WTC11 (cell line): Measurements from ENCODE around the gene RABIF. TPM values are rescaled to one million over a fixed set of nuclear protein-coding genes. Genes with fewer than 3 reads are reported as not detected.

Experiments
- FOXK1 ChIP-seq: sonication (generic); formaldehyde crosslinking; IDR thresholded peaks from 2 replicates; pipeline ENCODE4 v1.8.0; 2022; ENCODE audit warnings: mild to moderate bottlenecking, moderate library complexity, missing genetic modification reagents
- FOXP4 ChIP-seq: sonication (generic); formaldehyde crosslinking; IDR thresholded peaks from 2 replicates; pipeline ENCODE4 v1.8.0; 2022; ENCODE audit warnings: mild to moderate bottlenecking, missing genetic modification reagents
- GABPB1 ChIP-seq: sonication (generic); formaldehyde crosslinking; IDR thresholded peaks from 2 replicates; pipeline ENCODE4 v1.8.1; 2023; ENCODE audit warnings: mild to moderate bottlenecking, missing genetic modification reagents
- GTF2I ChIP-seq: fragments of 250-450 bp; sonication (Bioruptor Pico); conservative IDR thresholded peaks from 2 replicates; pipeline ENCODE4 v1.4.0; 2021; ENCODE audit warnings: mild to moderate bottlenecking
- HMGA2 ChIP-seq: fragments of 250-450 bp; sonication (Bioruptor Pico); IDR thresholded peaks from 2 replicates; pipeline ENCODE4 v1.4.0; 2021; ENCODE audit warnings: mild to moderate bottlenecking, moderate library complexity
- JAZF1 ChIP-seq: fragments of 250-450 bp; sonication (Bioruptor Pico); IDR thresholded peaks from 2 replicates; pipeline ENCODE4 v1.9.0; 2021; ENCODE audit warnings: moderate library complexity, mild to moderate bottlenecking, inconsistent platforms
- MAX ChIP-seq: sonication (generic); formaldehyde crosslinking; IDR thresholded peaks from 2 replicates; pipeline ENCODE4 v1.8.0; 2022; ENCODE audit warnings: mild to moderate bottlenecking, missing genetic modification reagents
- NR2C2 ChIP-seq: sonication (generic); formaldehyde crosslinking; IDR thresholded peaks from 2 replicates; pipeline ENCODE4 v1.8.0; 2022; ENCODE audit warnings: mild to moderate bottlenecking, missing genetic modification reagents
- NR3C1 ChIP-seq: sonication (generic); formaldehyde crosslinking; conservative IDR thresholded peaks from 2 replicates; pipeline ENCODE4 v1.8.1; 2023; ENCODE audit warnings: low read depth, mild to moderate bottlenecking, missing genetic modification reagents
- OVOL2 ChIP-seq: fragments of 250-450 bp; sonication (Bioruptor Pico); IDR thresholded peaks from 2 replicates; pipeline ENCODE4 v1.9.0; 2021; ENCODE audit warnings: mild to moderate bottlenecking, borderline replicate concordance
- PREB ChIP-seq: sonication (generic); formaldehyde crosslinking; IDR thresholded peaks from 2 replicates; pipeline ENCODE4 v1.8.1; 2022; ENCODE audit warnings: mild to moderate bottlenecking, missing genetic modification reagents, moderate library complexity, borderline replicate concordance
- TEAD4 ChIP-seq: sonication (generic); formaldehyde crosslinking; IDR thresholded peaks from 2 replicates; pipeline ENCODE4 v1.8.0; 2022; ENCODE audit warnings: mild to moderate bottlenecking, missing genetic modification reagents
- ZNF138 ChIP-seq: sonication (generic); formaldehyde crosslinking; conservative IDR thresholded peaks from 2 replicates; pipeline ENCODE4 v1.8.1; 2022; ENCODE audit warnings: mild to moderate bottlenecking, moderate library complexity, missing genetic modification reagents
- ZNF232 ChIP-seq: sonication (generic); formaldehyde crosslinking; IDR thresholded peaks from 2 replicates; pipeline ENCODE4 v1.8.0; 2022; ENCODE audit warnings: mild to moderate bottlenecking, missing genetic modification reagents
- ZNF281 ChIP-seq: sonication (generic); formaldehyde crosslinking; IDR thresholded peaks from 2 replicates; pipeline ENCODE4 v1.8.0; 2023; ENCODE audit warnings: mild to moderate bottlenecking, missing genetic modification reagents
- ZNF317 ChIP-seq: sonication (generic); formaldehyde crosslinking; IDR thresholded peaks from 2 replicates; pipeline ENCODE4 v1.8.1; 2023; ENCODE audit warnings: low read depth, mild to moderate bottlenecking, moderate library complexity, missing genetic modification reagents, borderline replicate concordance
- ZNF416 ChIP-seq: fragments of 250-450 bp; sonication (Bioruptor Pico); IDR thresholded peaks from 2 replicates; pipeline ENCODE4 v1.9.0; 2021; ENCODE audit warnings: mild to moderate bottlenecking, inconsistent platforms
- ZSCAN18 ChIP-seq: fragments of 250-450 bp; sonication (Bioruptor Pico); IDR thresholded peaks from 2 replicates; pipeline ENCODE4 v2.1.2; 2022; ENCODE audit warnings: mild to moderate bottlenecking, moderate library complexity
- total RNA-seq: library from RNA; stranded (reverse); gene quantifications from 3 replicates; pipeline ENCODE4 v1.2.3, GENCODE V29; 2021
- TF ChIP-seq, protein P1 (sequence below): sonication (generic); formaldehyde crosslinking; IDR thresholded peaks from 2 replicates; pipeline ENCODE4 v1.8.1; 2023; ENCODE audit warnings: mild to moderate bottlenecking, missing genetic modification reagents, borderline replicate concordance
- TF ChIP-seq, protein P2 (sequence below): sonication (generic); formaldehyde crosslinking; IDR thresholded peaks from 2 replicates; pipeline ENCODE4 v1.8.1; 2023; ENCODE audit warnings: mild to moderate bottlenecking, missing genetic modification reagents
- TF ChIP-seq, protein P3 (sequence below): sonication (generic); formaldehyde crosslinking; IDR thresholded peaks from 2 replicates; pipeline ENCODE4 v1.8.1; 2023; ENCODE audit warnings: mild to moderate bottlenecking, moderate library complexity, missing genetic modification reagents

The RABIF gene
- total RNA-seq, 1 experiment from 2014 or later: 6.6 TPM

DNA sequence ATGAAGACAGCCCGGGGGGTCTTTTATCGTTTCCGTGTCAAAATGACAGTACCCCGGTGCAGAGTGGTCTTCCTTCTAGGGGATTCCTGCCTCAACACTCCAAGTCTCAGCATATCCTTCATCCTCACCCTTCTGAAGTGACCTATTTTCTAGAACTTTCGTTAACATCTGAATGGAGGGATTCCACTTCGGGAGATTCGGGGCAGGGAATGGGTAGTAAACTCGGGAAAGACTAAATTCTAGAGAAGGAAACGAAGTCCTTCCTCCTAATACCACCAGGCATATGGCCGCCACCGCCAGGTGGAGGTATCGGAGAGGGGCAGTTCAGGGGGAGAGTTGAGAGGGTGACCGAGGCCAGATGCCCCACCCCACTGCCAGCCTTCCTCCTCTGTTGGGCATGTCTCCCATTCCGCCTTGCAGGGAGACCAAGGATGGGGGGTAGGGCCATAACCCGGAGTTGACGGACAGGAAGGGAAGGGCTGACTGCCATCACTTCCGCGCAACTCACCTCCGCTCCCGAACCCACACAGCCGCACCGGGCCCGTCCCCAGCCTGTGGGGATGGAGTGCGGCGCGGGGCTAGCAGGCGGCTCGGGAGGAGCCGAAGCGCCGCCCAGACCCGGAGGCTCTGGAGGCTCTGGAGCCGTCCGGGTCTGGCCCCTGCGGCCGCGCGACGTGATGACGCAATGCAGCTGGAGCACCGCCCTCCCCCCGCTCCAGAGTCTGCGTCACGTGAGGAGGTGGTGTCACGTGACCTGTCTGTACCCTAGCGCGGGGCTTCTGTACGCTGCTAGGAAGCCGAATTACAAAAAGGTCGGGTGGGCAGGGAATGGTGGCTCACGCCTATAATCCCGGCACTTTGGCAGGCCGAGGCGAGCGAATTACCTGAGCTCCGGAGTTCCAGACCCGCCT lies 37.9 kb upstream of the RABIF start, which contains the start of gene KLHL12 (continued):
- TF ChIP-seq, protein P1, sequence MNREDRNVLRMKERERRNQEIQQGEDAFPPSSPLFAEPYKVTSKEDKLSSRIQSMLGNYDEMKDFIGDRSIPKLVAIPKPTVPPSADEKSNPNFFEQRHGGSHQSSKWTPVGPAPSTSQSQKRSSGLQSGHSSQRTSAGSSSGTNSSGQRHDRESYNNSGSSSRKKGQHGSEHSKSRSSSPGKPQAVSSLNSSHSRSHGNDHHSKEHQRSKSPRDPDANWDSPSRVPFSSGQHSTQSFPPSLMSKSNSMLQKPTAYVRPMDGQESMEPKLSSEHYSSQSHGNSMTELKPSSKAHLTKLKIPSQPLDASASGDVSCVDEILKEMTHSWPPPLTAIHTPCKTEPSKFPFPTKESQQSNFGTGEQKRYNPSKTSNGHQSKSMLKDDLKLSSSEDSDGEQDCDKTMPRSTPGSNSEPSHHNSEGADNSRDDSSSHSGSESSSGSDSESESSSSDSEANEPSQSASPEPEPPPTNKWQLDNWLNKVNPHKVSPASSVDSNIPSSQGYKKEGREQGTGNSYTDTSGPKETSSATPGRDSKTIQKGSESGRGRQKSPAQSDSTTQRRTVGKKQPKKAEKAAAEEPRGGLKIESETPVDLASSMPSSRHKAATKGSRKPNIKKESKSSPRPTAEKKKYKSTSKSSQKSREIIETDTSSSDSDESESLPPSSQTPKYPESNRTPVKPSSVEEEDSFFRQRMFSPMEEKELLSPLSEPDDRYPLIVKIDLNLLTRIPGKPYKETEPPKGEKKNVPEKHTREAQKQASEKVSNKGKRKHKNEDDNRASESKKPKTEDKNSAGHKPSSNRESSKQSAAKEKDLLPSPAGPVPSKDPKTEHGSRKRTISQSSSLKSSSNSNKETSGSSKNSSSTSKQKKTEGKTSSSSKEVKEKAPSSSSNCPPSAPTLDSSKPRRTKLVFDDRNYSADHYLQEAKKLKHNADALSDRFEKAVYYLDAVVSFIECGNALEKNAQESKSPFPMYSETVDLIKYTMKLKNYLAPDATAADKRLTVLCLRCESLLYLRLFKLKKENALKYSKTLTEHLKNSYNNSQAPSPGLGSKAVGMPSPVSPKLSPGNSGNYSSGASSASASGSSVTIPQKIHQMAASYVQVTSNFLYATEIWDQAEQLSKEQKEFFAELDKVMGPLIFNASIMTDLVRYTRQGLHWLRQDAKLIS (CRISPR knock-in tag): no peak
- TF ChIP-seq OVOL2: no peak; the same call in 1 of the 2 replicates
- peak; percentile 91 for TF ChIP-seq ZNF281
- peak; percentile 92 for TF ChIP-seq GABPB1 (CRISPR knock-in tag)
- no peak for TF ChIP-seq HMGA2 (CRISPR knock-in tag)
- TF ChIP-seq ZNF317: no peak
- TF ChIP-seq GTF2I (CRISPR knock-in tag): no peak
- peak; percentile 92; the same call in 1 of the 2 replicates for TF ChIP-seq FOXP4
- TF ChIP-seq, protein P2, sequence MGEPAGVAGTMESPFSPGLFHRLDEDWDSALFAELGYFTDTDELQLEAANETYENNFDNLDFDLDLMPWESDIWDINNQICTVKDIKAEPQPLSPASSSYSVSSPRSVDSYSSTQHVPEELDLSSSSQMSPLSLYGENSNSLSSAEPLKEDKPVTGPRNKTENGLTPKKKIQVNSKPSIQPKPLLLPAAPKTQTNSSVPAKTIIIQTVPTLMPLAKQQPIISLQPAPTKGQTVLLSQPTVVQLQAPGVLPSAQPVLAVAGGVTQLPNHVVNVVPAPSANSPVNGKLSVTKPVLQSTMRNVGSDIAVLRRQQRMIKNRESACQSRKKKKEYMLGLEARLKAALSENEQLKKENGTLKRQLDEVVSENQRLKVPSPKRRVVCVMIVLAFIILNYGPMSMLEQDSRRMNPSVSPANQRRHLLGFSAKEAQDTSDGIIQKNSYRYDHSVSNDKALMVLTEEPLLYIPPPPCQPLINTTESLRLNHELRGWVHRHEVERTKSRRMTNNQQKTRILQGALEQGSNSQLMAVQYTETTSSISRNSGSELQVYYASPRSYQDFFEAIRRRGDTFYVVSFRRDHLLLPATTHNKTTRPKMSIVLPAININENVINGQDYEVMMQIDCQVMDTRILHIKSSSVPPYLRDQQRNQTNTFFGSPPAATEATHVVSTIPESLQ (CRISPR knock-in tag): no peak
- TF ChIP-seq ZNF138 (CRISPR knock-in tag): no peak
- TF ChIP-seq FOXK1: peak; percentile 87; the same call in 1 of the 2 replicates
- TF ChIP-seq NR2C2: no peak
- TF ChIP-seq JAZF1 (CRISPR knock-in tag): no peak
- peak; percentile 82; the same call in 1 of the 2 replicates for TF ChIP-seq ZNF232 (CRISPR knock-in tag)
- no peak for TF ChIP-seq NR3C1 (CRISPR knock-in tag)
- TF ChIP-seq MAX (CRISPR knock-in tag): peak; percentile 88
- no peak for TF ChIP-seq PREB (CRISPR knock-in tag)
- TF ChIP-seq ZNF416 (CRISPR knock-in tag): no peak; the same call in 1 of the 2 replicates
- TF ChIP-seq, protein P3, sequence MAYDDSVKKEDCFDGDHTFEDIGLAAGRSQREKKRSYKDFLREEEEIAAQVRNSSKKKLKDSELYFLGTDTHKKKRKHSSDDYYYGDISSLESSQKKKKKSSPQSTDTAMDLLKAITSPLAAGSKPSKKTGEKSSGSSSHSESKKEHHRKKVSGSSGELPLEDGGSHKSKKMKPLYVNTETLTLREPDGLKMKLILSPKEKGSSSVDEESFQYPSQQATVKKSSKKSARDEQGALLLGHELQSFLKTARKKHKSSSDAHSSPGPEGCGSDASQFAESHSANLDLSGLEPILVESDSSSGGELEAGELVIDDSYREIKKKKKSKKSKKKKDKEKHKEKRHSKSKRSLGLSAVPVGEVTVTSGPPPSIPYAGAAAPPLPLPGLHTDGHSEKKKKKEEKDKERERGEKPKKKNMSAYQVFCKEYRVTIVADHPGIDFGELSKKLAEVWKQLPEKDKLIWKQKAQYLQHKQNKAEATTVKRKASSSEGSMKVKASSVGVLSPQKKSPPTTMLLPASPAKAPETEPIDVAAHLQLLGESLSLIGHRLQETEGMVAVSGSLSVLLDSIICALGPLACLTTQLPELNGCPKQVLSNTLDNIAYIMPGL: peak; percentile 94
- peak; percentile 96 for TF ChIP-seq ZSCAN18
- TF ChIP-seq TEAD4: no peak
